ENCODE results near the gene ATE1.

DNA sequence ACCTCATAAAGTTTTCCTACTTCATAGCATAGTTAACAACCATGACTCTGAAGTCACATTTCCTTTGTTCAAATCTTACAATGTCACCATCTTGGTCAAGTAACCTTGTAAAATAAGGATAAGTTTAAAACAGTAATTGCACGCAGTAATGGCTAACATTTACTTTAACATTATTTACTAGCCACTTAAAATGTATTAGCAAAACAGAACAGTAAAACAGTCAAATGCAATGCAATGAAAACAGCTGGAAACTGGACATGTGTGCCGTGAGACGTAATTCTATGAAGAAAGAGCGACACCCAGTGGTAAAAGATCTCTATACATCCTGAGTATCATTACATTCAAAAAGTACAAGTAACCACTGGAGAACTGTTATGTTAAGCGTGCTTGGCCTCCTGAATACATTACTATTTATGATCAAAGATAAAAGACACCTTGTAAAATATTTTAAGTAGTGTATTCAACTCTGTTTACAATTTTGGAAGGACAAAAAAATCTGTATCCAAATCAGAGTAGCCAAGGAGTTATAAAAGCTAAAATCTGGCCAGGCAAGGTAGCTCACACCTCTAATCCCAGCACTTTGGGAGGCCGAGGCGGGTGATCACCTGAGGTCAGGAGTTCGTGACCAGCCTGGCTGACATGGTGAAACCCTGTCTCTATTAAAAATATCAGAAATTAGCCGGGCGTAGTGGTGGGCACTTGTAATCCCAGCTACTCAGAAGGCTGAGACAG is 27.2 kb downstream of the ATE1 start:
- TF ChIP-seq, protein P1, sequence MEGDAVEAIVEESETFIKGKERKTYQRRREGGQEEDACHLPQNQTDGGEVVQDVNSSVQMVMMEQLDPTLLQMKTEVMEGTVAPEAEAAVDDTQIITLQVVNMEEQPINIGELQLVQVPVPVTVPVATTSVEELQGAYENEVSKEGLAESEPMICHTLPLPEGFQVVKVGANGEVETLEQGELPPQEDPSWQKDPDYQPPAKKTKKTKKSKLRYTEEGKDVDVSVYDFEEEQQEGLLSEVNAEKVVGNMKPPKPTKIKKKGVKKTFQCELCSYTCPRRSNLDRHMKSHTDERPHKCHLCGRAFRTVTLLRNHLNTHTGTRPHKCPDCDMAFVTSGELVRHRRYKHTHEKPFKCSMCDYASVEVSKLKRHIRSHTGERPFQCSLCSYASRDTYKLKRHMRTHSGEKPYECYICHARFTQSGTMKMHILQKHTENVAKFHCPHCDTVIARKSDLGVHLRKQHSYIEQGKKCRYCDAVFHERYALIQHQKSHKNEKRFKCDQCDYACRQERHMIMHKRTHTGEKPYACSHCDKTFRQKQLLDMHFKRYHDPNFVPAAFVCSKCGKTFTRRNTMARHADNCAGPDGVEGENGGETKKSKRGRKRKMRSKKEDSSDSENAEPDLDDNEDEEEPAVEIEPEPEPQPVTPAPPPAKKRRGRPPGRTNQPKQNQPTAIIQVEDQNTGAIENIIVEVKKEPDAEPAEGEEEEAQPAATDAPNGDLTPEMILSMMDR (IDR thresholded peaks at IDR 0.05; ENCODE audit: low read length), result peak; percentile 76
- no peak for TF ChIP-seq EZH2 (IDR thresholded peaks at IDR 0.05; ENCODE audit: borderline replicate concordance, low read length)

All from OCI-LY1 (cell line).